NB4 (cell line): ENCODE measurements around the gene SH3D19.
A peak's percentile ranks its signal among the peaks of the same experiment; 100 is the strongest.

Experiments used
- DNase-seq: peaks from one replicate; pipeline ENCODE4 v3.0.0; 2010; ENCODE audit warnings: low read depth
- H3K4me3 ChIP-seq: one replicate; pipeline ENCODE4 v1.5.1; 2011; ENCODE audit warnings: mild to moderate bottlenecking, low read depth, low read length, moderate library complexity
- MAX ChIP-seq: IDR thresholded peaks from 2 replicates; pipeline ENCODE4 v1.6.1; 2011; ENCODE audit warnings: low read depth, low read length
- MYC ChIP-seq: IDR thresholded peaks from 2 replicates; pipeline ENCODE4 v1.6.1; 2011; ENCODE audit warnings: low read depth, low read length
- POLR2A ChIP-seq: IDR thresholded peaks from 2 replicates; pipeline ENCODE4 v1.6.1; 2011; ENCODE audit warnings: mild to moderate bottlenecking; ENCODE audit not compliant: insufficient read length; ENCODE audit errors: extremely low read depth
- TF ChIP-seq, protein P1 (sequence below): IDR thresholded peaks from one replicate; pipeline ENCODE4 v1.5.1; 2012; ENCODE audit warnings: low read depth, low read length

Gene SH3D19

DNA sequence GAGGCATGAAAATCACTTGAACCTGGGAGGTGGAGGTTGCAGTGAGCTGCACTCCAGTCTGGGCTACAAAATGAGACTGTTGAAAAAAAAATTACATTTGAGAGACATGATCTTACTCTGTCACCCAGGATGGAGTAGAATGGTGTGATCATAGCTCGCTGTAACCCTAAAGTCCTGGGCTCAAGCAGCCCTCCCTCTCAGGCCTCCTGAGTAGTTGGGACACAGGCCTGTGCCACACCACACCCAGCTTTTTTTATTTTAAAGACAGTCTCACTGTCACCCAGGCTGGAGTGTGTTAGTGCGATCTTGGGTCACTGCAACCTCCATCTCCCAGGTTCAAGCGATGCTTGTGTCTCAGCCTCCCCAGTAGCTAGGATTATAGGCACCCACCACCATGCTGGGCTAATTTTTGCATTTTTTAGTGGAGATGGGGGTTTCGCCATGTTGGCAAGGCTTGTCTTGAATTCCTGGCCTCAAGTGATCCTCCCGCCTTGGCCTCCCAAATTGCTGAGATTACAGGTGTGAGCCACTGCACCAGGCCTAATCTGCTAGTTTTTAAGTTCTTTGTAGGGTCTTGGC is 219.9 kb downstream of the SH3D19 start:
- TF ChIP-seq, protein P1, sequence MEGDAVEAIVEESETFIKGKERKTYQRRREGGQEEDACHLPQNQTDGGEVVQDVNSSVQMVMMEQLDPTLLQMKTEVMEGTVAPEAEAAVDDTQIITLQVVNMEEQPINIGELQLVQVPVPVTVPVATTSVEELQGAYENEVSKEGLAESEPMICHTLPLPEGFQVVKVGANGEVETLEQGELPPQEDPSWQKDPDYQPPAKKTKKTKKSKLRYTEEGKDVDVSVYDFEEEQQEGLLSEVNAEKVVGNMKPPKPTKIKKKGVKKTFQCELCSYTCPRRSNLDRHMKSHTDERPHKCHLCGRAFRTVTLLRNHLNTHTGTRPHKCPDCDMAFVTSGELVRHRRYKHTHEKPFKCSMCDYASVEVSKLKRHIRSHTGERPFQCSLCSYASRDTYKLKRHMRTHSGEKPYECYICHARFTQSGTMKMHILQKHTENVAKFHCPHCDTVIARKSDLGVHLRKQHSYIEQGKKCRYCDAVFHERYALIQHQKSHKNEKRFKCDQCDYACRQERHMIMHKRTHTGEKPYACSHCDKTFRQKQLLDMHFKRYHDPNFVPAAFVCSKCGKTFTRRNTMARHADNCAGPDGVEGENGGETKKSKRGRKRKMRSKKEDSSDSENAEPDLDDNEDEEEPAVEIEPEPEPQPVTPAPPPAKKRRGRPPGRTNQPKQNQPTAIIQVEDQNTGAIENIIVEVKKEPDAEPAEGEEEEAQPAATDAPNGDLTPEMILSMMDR: no peak
- TF ChIP-seq MAX: no peak
- no peak for TF ChIP-seq MYC
- TF ChIP-seq POLR2A: no peak
- DNase-seq: no peak

DNA sequence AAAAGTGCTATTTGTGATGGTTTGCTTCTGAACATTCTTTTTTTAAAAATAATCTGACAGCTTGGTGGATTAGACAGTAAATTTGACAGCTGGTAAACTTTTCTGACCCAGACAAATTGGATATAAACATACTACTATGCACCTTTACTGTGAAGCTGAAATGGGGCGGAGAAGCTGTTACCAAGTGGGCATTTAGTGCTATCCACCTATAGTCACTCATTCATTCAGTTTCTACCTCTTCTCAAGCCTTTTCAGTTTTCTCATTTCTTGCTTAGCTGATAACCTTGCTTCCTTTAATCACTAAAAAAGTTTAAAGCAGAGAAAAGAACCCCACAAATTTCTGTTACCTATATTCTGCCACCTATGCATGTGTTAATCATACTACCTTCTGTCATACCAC is 220.8 kb downstream of the SH3D19 start:
- TF ChIP-seq POLR2A (no peak), MYC (no peak), MAX (no peak)
- TF ChIP-seq, protein P1: no peak
- no peak for DNase-seq
- no peak overlapping the region for H3K4me3 ChIP-seq

More for the DNA sequence above, 219.9 kb downstream of the SH3D19 start:
- no peak overlapping the region for H3K4me3 ChIP-seq

GRCh38 chr4:151103758-151104157 is 221.6 kb downstream of the SH3D19 start:
- H3K4me3 ChIP-seq: peak overlapping the region; percentile 38
- TF ChIP-seq MYC (no peak), MAX (no peak), POLR2A (no peak)
- TF ChIP-seq, protein P1: no peak
- no peak for DNase-seq

DNA sequence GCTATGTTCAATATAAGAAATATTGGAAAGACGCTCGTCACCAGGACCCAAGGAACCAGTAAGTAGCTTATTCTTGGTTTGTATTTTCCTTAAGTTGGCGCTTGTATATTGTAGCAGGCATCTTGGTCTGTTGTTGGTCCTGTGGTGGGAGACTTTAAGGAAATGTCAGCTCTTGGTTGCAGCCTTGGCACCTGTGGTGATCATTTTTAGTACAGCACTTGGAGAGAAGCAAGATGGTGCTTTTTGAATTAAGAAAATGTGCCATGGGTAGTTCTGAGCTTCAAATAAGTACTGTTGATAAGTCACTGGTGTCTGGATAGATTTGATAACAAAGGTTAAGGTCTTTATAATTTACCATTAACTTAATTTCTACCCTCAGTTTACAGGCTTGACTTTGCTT is 224.9 kb downstream of the SH3D19 start:
- no peak for TF ChIP-seq POLR2A
- TF ChIP-seq MYC: no peak
- TF ChIP-seq, protein P1: no peak
- TF ChIP-seq MAX: no peak
- DNase-seq: peak; percentile 22
- H3K4me3 ChIP-seq: peak overlapping the region; percentile 100

DNA sequence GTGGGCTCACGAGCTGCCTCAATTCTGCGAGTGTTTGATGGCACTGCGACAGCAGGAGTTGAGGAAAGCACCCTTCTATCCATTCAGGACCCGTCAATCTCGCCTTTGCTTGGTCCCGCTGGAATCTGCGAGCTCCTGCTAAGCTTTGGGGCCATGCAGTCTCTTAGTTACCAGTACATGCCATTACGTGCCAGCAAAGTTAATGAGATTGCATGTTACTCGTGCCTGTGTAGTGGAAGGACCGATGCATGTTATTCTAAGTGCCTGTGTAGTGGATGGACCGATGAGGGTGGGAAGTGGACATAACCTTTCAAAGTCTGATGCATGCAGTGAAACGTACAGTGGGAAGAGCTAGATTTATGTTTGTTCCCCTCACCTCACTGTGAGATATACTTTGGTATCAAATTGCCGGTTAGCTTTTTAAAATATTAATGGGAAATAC is 225.4 kb downstream of the SH3D19 start:
- peak; percentile 25 for DNase-seq
- peak overlapping the region; percentile 100 for H3K4me3 ChIP-seq
- no peak for TF ChIP-seq POLR2A
- no peak for TF ChIP-seq MYC
- TF ChIP-seq, protein P1: no peak
- no peak for TF ChIP-seq MAX
